Mucosa of descending colon (tissue), 3 donors: ENCODE data around the gene SPECC1L. TPM values are rescaled to one million over a fixed set of nuclear protein-coding genes. Genes with fewer than 3 reads are reported as not detected.
"Not testable (repeated sequence)": the region's sequence is repeated elsewhere in the genome, so short reads cannot be mapped to it uniquely, and the experiment has no call there.

ENCODE experiments used
- ATAC-seq: fragments of 200-7000 bp; cut with Tn5 transposase; one replicate; pipeline ENCODE4 v1.9.1; 2020; ENCODE audit warnings: mild to moderate bottlenecking, moderate library complexity
- DNase-seq, 3 donors: peaks; one replicate each; pipeline ENCODE4 v3.0.0-alpha.2; 2020
- H3K36me3 ChIP-seq: fragments of 200-600 bp; one replicate; pipeline ENCODE4 v1.8.0; 2021; ENCODE audit warnings: low read depth, mild to moderate bottlenecking
- H3K4me1 ChIP-seq: fragments of 200-600 bp; one replicate; pipeline ENCODE4 v1.8.0; 2021; ENCODE audit warnings: low read depth, mild to moderate bottlenecking
- H3K4me3 ChIP-seq: fragments of 200-600 bp; one replicate; pipeline ENCODE4 v1.8.0; 2021; ENCODE audit warnings: mild to moderate bottlenecking
- H3K9me3 ChIP-seq: fragments of 200-600 bp; one replicate; pipeline ENCODE4 v1.8.0; 2021; ENCODE audit warnings: mild to moderate bottlenecking
- intact Hi-C, 2 donors: fragments of 100-400 bp; cut with DNase I in 1 of 2; cut with micrococcal nuclease in 1 of 2; formaldehyde crosslinking; loops; one replicate each; pipeline versions ENCODE4 v1.11.0 to v1.11.1; 2022; cut with DNase I, micrococcal nuclease
- total RNA-seq, 3 donors: library from RNA; stranded (reverse); fragmentation: NEBNext Ultra II Directional in 2 of 3; extraction: Animal tissue kit (Norgen Biotek cat#: 25700) in 2 of 3; gene quantifications; one replicate each; pipeline versions ENCODE4 v1.2.1 to v1.2.4, GENCODE V29; 2021 to 2023
- TF ChIP-seq, protein P1 (sequence below): fragments of 200-600 bp; IDR thresholded peaks from one replicate; pipeline ENCODE4 v1.8.0; 2022; ENCODE audit warnings: antibody characterized with exemption, mild to moderate bottlenecking
- donor health status: DM: no; HTN: no; CAD: no; lungs with moderate emphysema.
- donor health status: DM: no; HTN: no; CAD: no.
- donor health status: DM: no; HTN: yes; CAD: no.

The SPECC1L gene
- total RNA-seq, 3 donors from 2014 or later, result 78.7 to 116 (median 105) TPM

DNA sequence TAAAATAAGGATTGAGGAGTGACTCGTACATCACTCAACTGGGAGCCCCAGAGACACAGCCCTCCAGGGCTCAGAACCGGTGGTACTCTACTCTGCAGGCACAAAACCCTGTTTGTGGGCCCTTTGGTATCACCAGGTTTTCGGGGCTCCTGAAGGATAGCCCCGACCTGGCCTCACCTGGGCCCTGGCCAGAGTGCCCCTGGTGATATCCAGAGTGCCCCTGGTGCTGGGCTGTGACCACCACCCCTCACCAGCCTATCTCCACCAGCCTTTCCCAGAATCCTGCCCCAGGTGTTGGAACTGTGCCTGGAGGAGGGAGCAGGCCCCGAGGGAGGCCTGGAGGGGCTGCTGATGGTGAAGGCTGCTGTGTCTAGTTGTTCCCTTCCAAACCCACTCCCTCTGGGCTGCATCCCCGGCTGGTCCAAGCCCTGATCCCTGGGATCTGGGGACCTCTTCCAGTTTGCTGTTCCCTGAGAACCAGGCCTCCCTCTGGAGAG lies 23.6 kb upstream of the SPECC1L start:
- intact Hi-C loops, result no loop called here
- TF ChIP-seq, protein P1, sequence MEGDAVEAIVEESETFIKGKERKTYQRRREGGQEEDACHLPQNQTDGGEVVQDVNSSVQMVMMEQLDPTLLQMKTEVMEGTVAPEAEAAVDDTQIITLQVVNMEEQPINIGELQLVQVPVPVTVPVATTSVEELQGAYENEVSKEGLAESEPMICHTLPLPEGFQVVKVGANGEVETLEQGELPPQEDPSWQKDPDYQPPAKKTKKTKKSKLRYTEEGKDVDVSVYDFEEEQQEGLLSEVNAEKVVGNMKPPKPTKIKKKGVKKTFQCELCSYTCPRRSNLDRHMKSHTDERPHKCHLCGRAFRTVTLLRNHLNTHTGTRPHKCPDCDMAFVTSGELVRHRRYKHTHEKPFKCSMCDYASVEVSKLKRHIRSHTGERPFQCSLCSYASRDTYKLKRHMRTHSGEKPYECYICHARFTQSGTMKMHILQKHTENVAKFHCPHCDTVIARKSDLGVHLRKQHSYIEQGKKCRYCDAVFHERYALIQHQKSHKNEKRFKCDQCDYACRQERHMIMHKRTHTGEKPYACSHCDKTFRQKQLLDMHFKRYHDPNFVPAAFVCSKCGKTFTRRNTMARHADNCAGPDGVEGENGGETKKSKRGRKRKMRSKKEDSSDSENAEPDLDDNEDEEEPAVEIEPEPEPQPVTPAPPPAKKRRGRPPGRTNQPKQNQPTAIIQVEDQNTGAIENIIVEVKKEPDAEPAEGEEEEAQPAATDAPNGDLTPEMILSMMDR, result no peak
- ATAC-seq (no peak), DNase-seq (no peak)
- H3K4me3 ChIP-seq, result no peak overlapping the region
- peaks cover 4% of the 10 kb centered on the region for H3K4me1 ChIP-seq
- H3K9me3 ChIP-seq, result no peaks in the 10 kb centered on the region
- no peaks in the 10 kb centered on the region for H3K36me3 ChIP-seq

- intact Hi-C loops, result no loop called here
- H3K4me3 ChIP-seq, result no peak overlapping the region
- ATAC-seq, result peak; percentile 91
Measured at GRCh38 chr22:24247564-24248344, 22.9 kb upstream of the SPECC1L start.

DNA sequence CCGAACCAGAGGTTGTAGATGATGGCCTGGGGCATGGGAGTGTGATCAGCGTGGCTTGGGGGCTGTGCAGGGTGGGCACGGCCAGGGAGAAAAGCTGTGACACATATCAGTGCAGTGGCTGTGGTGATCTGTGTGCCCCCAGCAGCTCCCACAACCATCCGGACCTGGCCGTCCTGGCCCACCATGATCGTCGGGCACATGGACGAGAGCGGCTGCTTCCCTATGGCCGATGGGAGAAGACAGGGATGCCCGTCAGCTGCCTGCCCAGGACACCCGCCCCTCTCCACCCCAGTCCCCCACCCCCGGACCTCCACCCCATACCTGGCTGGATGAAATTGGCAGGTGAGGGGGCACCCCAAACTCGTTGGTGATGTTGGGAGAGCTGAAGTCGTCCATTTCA lies 22.0 kb upstream of the SPECC1L start:
- intact Hi-C loops, ATAC-seq: not testable (repeated sequence)

More at GRCh38 chr22:24247564-24248344, 22.9 kb upstream of the SPECC1L start:
- H3K4me1 ChIP-seq, result peaks cover 4% of the 10 kb centered on the region
- H3K9me3 ChIP-seq, result no peaks in the 10 kb centered on the region
- peak; percentile 77 to 86 (median 85) for DNase-seq
- no peaks in the 10 kb centered on the region for H3K36me3 ChIP-seq
- TF ChIP-seq, protein P1, result peak; percentile 52

DNA sequence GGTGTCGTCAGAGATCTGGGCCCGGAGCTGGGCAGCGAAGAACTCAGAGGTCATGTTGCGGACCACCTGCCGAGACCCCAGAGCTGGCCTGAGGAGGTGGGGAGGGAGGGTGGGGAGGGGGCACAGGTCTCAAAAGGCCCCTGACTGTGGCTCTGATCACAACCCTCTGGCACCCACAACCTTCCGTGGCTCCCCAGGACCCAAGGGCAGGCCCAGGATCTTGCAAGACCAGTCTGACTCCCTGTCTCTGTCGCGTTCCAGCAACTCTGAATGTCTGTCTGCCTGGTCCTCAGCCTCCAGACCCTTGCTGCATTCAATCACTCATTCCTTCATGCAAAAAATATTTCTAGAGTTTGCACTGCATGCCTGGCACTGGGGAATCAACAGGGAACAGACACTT lies 21.2 kb upstream of the SPECC1L start:
- H3K36me3 ChIP-seq, H3K4me1 ChIP-seq, H3K4me3 ChIP-seq, H3K9me3 ChIP-seq, DNase-seq, ATAC-seq, intact Hi-C loops: not testable (repeated sequence)

More for the DNA sequence above, 22.0 kb upstream of the SPECC1L start:
- H3K9me3 ChIP-seq, H3K4me1 ChIP-seq, H3K4me3 ChIP-seq, H3K36me3 ChIP-seq, DNase-seq: not testable (repeated sequence)

DNA sequence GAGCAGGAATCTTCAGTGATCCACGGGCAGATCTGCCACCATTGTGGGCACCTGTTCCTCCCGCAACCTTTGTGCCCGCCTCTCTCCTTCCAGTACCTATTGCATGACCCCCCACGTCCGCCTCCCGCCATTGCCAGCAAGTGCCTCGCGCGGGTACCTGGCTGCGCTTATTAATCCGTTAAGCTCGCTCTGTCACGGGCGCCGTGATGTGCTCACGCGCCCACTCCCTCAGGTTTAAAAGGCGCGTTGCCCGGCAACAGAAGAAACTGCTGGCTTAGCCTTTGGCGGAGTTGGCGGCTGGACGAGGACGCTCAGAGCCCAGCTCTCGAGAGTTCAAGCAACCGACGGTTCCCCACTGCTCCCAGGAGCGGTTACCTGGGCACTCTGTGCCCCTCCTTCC lies 19.3 kb upstream of the SPECC1L start:
- H3K4me3 ChIP-seq, DNase-seq, H3K9me3 ChIP-seq: not testable (repeated sequence)

DNA sequence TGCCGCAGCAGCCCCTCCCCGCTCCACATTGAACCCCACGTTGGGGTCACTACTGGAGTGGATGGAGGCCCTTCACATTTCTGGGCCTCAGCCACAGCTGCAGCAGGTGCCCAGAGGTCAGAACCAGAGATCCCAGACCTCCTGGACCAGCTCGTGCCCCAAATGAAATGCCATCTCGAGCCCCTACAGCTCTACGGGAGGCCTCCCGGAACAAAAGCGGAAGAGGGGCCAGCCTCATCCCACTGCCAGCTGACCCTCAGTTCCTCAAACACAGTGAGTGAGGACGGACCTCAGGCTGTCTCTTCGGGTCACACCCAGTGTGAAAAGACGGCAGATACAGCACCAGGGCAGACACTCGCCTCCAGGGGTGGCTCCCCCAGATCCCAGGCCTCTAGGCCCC lies 17.5 kb upstream of the SPECC1L start:
- H3K36me3 ChIP-seq, H3K9me3 ChIP-seq, intact Hi-C loops, DNase-seq, ATAC-seq, H3K4me3 ChIP-seq, H3K4me1 ChIP-seq: not testable (repeated sequence)

More for the DNA sequence above, 19.3 kb upstream of the SPECC1L start:
- H3K4me1 ChIP-seq, ATAC-seq, H3K36me3 ChIP-seq, intact Hi-C loops: not testable (repeated sequence)

GRCh38 chr22:24256136-24256535 lies 14.5 kb upstream of the SPECC1L start:
- DNase-seq, H3K4me1 ChIP-seq, intact Hi-C loops: not testable (repeated sequence)

DNA sequence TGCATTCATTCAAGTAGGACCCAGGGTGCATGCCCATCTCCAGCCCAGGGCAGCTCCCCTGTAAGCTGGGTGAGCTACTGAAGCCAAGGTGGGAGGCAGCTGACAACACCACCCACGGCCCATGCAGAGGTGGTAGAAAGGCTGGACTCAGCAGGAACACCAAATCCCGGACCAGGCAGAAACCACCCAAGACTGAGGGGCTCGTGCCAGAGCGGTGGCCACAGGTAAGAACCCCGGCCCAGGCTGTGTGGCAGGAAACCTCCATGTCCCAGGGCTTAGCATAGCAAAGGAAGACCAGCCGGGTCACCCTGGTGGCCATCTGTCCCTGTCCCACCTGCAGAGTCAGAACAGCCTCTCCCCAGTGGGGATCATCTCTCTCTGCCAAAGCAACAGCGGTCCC lies 13.9 kb upstream of the SPECC1L start:
- DNase-seq, intact Hi-C loops, ATAC-seq, H3K4me3 ChIP-seq, H3K4me1 ChIP-seq, H3K9me3 ChIP-seq, H3K36me3 ChIP-seq: not testable (repeated sequence)

More at GRCh38 chr22:24256136-24256535, 14.5 kb upstream of the SPECC1L start:
- H3K4me3 ChIP-seq, H3K36me3 ChIP-seq, H3K9me3 ChIP-seq, ATAC-seq: not testable (repeated sequence)

- DNase-seq, result peak in 2 of 3 donors; percentile 76 to 77
- H3K9me3 ChIP-seq, H3K4me3 ChIP-seq, intact Hi-C loops, H3K4me1 ChIP-seq, H3K36me3 ChIP-seq: not testable (repeated sequence)
- ATAC-seq, result peak; percentile 56
Measured at GRCh38 chr22:24259459-24259858, 11.2 kb upstream of the SPECC1L start.

DNA sequence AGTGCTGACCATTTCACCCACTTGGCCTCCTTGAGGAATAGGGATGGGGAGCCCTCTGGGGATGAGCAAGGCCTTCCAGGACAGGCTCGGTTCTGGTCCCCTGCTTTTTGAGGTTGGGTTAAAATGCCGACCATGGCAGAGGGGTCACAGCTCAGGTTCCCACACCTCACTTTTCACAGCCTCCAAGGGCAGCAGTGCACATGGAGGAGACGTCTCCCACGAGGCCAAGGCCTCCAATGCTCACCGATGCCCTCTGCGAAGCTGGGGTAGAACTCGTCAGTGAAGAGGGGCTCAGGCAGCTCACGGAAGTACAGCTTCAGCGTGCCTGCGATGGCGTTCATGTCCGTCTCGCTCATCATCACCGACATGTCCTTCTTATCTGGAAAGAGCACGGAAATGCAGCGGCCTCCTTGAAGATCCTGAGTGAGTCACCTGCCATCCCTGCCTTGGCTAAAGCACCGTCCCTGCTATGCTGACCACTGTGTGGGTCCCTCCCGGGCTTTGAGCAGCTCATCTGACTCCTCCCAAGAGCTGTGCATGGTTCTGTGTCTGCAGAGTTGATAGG lies 8.4 kb upstream of the SPECC1L start:
- H3K4me3 ChIP-seq, intact Hi-C loops, H3K36me3 ChIP-seq, H3K4me1 ChIP-seq, DNase-seq, H3K9me3 ChIP-seq, ATAC-seq: not testable (repeated sequence)

DNA sequence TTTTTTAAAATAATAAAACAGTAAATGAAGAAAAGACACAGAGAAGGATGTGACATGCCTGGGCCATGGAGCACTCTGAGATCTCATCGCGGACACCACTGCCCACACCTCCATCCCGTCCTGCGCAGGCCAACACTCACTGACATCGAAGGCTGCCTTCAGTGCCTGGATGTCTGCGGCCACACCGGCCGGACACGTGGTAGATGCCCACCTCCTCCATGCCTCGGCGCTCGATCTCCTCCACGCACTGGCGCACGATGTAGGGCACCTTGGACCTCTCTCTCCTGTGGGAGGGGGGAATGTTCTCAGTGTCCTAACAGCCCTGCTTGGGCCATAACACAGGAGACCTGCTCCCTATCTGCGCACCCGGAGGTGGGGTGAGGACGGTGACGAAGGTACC lies 7.2 kb upstream of the SPECC1L start:
- H3K4me3 ChIP-seq, H3K9me3 ChIP-seq, ATAC-seq, DNase-seq, H3K36me3 ChIP-seq, H3K4me1 ChIP-seq, intact Hi-C loops: not testable (repeated sequence)

GRCh38 chr22:24264329-24264896 lies 6.2 kb upstream of the SPECC1L start:
- H3K4me3 ChIP-seq, H3K36me3 ChIP-seq, DNase-seq, ATAC-seq, H3K9me3 ChIP-seq, intact Hi-C loops, H3K4me1 ChIP-seq: not testable (repeated sequence)
